Fibroblast of villous mesenchyme (primary cell): ENCODE data around the gene VEPH1. TPM values are rescaled to one million over a fixed set of nuclear protein-coding genes. Genes with fewer than 3 reads are reported as not detected.

ENCODE experiments used
- DNase-seq: peaks from one replicate; pipeline ENCODE4 v3.0.0-alpha.2; 2010; ENCODE audit warnings: low read depth
- H3K4me3 ChIP-seq: 2 replicates; pipeline ENCODE4 v1.5.1; 2011; ENCODE audit warnings: low read depth, mild to moderate bottlenecking, low read length
- total RNA-seq: library from RNA; depleted of rRNA; stranded (reverse); fragments of >200 nt; gene quantifications from 2 replicates; pipeline ENCODE4 v1.2.3, GENCODE V29; 2012
- TF ChIP-seq, protein P1 (sequence below): IDR thresholded peaks from 2 replicates; pipeline ENCODE4 v1.5.1; 2012; ENCODE audit warnings: low read depth, mild to moderate bottlenecking, low read length; ENCODE audit not compliant: insufficient read depth

VEPH1 gene
- total RNA-seq, 1 donor, result 8.6 TPM

- TF ChIP-seq, protein P1, sequence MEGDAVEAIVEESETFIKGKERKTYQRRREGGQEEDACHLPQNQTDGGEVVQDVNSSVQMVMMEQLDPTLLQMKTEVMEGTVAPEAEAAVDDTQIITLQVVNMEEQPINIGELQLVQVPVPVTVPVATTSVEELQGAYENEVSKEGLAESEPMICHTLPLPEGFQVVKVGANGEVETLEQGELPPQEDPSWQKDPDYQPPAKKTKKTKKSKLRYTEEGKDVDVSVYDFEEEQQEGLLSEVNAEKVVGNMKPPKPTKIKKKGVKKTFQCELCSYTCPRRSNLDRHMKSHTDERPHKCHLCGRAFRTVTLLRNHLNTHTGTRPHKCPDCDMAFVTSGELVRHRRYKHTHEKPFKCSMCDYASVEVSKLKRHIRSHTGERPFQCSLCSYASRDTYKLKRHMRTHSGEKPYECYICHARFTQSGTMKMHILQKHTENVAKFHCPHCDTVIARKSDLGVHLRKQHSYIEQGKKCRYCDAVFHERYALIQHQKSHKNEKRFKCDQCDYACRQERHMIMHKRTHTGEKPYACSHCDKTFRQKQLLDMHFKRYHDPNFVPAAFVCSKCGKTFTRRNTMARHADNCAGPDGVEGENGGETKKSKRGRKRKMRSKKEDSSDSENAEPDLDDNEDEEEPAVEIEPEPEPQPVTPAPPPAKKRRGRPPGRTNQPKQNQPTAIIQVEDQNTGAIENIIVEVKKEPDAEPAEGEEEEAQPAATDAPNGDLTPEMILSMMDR, result no peak
- no peak for DNase-seq
- H3K4me3 ChIP-seq, result no peak overlapping the region
Observed at GRCh38 chr3:157310329-157311052, 192.7 kb downstream of the VEPH1 start.

- no peak for DNase-seq
- no peak overlapping the region for H3K4me3 ChIP-seq
- TF ChIP-seq, protein P1, result no peak
Observed at GRCh38 chr3:157306502-157306901, 196.7 kb downstream of the VEPH1 start.

DNA sequence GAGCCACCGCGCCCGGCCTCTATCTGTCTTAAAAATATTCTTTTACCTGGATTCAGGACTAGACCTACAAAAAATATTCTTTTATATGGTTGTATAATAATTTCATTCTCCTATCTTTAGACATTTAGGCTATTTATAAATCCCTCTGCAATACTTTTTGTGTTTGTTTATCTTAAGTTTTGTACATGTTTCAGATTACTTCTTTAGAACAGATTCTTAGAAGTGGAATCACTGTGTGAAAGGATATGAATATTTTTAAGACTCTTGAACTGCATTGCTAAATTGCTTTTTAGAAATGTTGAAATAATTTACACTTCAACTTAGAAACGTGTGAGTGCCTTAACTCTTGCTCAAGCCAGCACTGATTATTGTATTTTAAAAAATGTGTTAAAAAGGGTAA, 197.8 kb downstream of the VEPH1 start:
- TF ChIP-seq, protein P1, result no peak
- no peak overlapping the region for H3K4me3 ChIP-seq
- DNase-seq, result no peak

DNA sequence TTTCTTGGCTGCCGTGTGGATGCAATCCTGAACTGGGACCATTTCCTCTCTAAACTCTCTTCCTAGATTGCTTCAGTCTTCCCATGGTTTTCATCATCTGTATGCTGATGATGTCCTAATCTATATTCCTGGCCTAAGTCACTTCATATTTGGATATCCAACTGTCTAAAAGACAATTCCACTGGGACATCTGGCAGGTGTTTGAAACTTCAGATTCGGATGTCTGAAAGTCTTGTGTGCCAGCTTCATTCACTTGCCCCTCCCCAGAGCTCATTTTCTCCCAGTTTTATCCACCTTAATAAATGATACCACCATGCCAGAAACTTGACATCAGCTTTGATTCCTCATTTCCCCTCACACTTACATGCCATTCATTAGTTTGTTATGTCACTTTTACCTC, 201.5 kb downstream of the VEPH1 start:
- H3K4me3 ChIP-seq, result no peak overlapping the region
- DNase-seq, result no peak
- TF ChIP-seq, protein P1, result no peak

DNA sequence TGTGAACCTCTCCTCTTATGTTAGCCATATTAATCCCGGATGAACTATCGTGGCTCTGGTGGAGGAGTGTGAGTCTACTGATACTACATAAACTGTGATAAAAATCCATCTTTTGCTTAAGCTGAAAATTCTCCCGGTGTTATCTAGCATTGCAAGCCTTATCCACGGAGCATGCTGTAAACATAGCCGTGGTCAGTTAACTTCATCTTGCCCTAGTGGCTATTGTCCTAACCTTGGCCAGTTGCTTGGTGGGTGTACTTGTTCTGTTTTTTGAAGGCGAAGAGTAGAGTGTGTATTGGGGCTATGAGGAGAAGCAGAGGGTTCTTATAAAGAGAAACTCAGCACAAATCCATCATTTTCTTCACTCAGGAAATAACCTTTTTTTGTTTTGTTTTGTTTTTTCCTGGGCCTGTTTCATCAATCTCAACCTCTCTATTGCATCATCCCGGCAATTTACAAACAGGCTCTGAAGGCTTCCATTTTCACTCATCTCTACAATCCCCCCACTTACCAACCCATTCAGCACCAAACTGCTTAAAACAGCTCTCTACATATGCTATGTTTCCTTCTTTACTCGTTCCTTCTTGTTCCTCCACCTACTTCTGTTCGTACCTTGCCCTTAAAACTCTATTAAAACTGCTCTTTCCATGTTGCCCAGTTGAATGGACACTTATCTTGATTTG, 202.1 kb downstream of the VEPH1 start:
- TF ChIP-seq, protein P1, result no peak
- DNase-seq, result no peak

DNA sequence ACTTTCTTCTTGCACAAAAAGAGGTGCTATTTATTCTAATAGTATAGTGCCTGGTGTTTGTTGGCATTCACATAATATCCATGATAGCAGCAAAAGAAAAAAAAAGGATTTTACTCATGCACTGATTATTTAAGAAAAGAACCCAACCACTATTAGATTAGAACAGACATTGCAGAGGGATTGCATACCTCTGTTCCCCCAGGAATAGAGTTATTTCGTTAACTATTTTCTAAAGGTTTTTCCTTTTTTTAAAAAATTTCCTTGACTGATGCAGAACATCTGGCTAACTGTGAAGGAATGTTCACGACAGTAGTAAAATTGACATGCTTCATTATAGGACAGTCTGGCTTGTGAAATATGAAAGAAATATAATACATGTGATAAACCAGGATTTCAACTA, 203.1 kb downstream of the VEPH1 start:
- TF ChIP-seq, protein P1, result no peak
- no peak for DNase-seq
- H3K4me3 ChIP-seq, result no peak overlapping the region

More for the DNA sequence above, 202.1 kb downstream of the VEPH1 start:
- H3K4me3 ChIP-seq, result no peak overlapping the region
